C4-2B (cell line): Measurements from ENCODE around the gene SLC12A1.

ENCODE experiments used
- CTCF ChIP-seq: fragments of 450-650 bp; conservative IDR thresholded peaks from 2 replicates; pipeline ENCODE4 v1.5.1; 2017; ENCODE audit warnings: mild to moderate bottlenecking
- ZFX ChIP-seq: fragments of 450-650 bp; IDR thresholded peaks from 2 replicates; pipeline ENCODE4 v1.6.1; 2017

GRCh38 chr15:48233246-48233645 lies 27.1 kb downstream of the SLC12A1 start:
- TF ChIP-seq CTCF: no peak
- TF ChIP-seq ZFX: no peak
